Thymus (tissue), 11 donors: ENCODE measurements around the gene ZNF341. TPM values are rescaled to one million over a fixed set of nuclear protein-coding genes. Genes with fewer than 3 reads are reported as not detected.

Experiments used
- DNase-seq, 9 donors: peaks; one replicate each; pipeline ENCODE4 v3.0.0-alpha.2; 2013; ENCODE audit warnings: low spot score in 9 of 9, low read depth in 6 of 9, missing footprints in 1 of 9
- H3K27ac ChIP-seq, 2 donors: one replicate each; pipeline ENCODE4 v1.5.1; 2013; ENCODE audit warnings: control low read depth in 1 of 2, low read depth in 1 of 2, low read length in 1 of 2, mild to moderate bottlenecking in 1 of 2, moderate library complexity in 1 of 2
- H3K27me3 ChIP-seq, 2 donors: one replicate each; pipeline ENCODE4 v1.5.1; 2013; ENCODE audit warnings: low read length in 1 of 2; ENCODE audit not compliant: control insufficient read depth in 2 of 2, insufficient read depth in 1 of 2
- H3K36me3 ChIP-seq, 2 donors: one replicate each; pipeline ENCODE4 v1.5.1; 2013; ENCODE audit warnings: low read length in 1 of 2, mild to moderate bottlenecking in 1 of 2, moderate library complexity in 1 of 2; ENCODE audit not compliant: control insufficient read depth in 2 of 2, insufficient read depth in 2 of 2
- H3K4me1 ChIP-seq, 2 donors: one replicate each; pipeline ENCODE4 v1.5.1; 2013; ENCODE audit warnings: low read length in 2 of 2; ENCODE audit not compliant: control insufficient read depth in 2 of 2, insufficient read depth in 2 of 2
- H3K4me3 ChIP-seq, 2 donors: one replicate each; pipeline ENCODE4 v1.5.1; 2013; ENCODE audit warnings: low read length in 2 of 2, control low read depth in 1 of 2, mild to moderate bottlenecking in 1 of 2
- H3K9me3 ChIP-seq, 2 donors: one replicate each; pipeline ENCODE4 v1.5.1; 2013; ENCODE audit warnings: low read length in 1 of 2, mild to moderate bottlenecking in 1 of 2; ENCODE audit not compliant: control insufficient read depth in 2 of 2, insufficient read depth in 1 of 2
- WGBS: extraction: QIAGEN DNeasy Blood & Tissue Kit; methylation state at CpG from one replicate; pipeline ENCODE4 v1.1.7; 2013; 5-methylcytosine and 5-hydroxymethylcytosine counted together
- polyA plus RNA-seq: library from polyadenylated mRNA; stranded (reverse); fragments of 200-250 nt; gene quantifications from one replicate; pipeline ENCODE4 v1.2.3, GENCODE V29; 2013
- total RNA-seq: library from RNA; stranded (reverse); fragments of 120-200 nt; gene quantifications from one replicate; pipeline ENCODE4 v1.2.4, GENCODE V29; 2013
- donor health status: healthy.

The ZNF341 gene
- total and polyA plus RNA-seq, 2 donors: 1.6 to 4.7 TPM

DNA sequence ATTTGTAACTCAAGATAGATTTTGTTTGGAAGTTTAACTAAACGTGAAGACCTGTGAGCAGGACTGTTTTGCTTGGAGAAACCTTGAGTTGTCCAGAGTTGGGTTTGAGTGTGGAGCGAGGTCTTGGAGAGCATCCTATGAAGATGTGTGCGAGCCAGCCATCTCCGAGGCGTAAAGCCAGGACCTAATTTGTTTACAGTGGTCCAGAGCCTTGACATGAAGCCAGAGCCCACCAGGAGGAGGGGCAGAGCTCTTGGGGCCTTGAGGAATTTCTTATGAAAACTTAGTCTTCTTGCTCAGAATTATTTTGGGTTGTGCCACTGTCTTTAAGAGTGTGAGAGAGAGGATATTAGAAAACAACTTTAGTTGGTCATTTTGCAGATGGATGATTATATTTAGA, 85.6 kb downstream of the ZNF341 start:
- 99% methylated on average over 5 of the region's 5 CpGs for WGBS
- no peak for DNase-seq
- Histone ChIP-seq H3K4me3 (no peak overlapping the region), H3K27me3 (no peaks in the 10 kb centered on the region), H3K4me1 (peaks cover 27 to 35% of the 10 kb centered on the region in 2 donors), H3K9me3 (no peaks in the 10 kb centered on the region), H3K36me3 (peaks cover 0 to 11% of the 10 kb centered on the region in 2 donors), H3K27ac (no peak overlapping the region)

DNA sequence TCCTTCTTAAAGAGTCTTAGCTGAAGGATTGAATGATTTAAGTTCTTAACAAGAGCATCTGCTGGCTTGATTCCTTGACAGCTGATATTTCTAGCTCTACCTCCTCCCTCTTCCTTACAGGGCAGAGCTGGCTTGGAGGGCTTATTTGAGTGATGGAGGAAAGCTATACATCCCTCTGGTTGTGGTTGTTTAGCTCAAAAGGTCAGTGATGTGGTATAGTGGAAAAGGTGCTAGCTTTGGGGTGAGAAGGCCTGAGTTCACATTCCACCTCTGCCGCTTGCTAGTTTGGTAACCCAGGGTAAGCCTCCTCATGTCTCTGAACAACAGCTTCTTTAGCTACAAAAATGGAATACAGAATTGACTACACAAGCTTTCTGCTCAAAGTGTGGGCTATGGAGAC, 87.7 kb downstream of the ZNF341 start:
- DNase-seq: no peak
- no peak overlapping the region for H3K4me3 ChIP-seq
- H3K9me3 ChIP-seq: no peaks in the 10 kb centered on the region
- H3K27ac ChIP-seq: no peak overlapping the region
- H3K4me1 ChIP-seq: peaks cover 15 to 20% of the 10 kb centered on the region in 2 donors
- H3K27me3 ChIP-seq: no peaks in the 10 kb centered on the region
- 96% methylated on average over 1 of the region's 1 CpG for WGBS
- peaks cover 0 to 13% of the 10 kb centered on the region in 2 donors for H3K36me3 ChIP-seq

DNA sequence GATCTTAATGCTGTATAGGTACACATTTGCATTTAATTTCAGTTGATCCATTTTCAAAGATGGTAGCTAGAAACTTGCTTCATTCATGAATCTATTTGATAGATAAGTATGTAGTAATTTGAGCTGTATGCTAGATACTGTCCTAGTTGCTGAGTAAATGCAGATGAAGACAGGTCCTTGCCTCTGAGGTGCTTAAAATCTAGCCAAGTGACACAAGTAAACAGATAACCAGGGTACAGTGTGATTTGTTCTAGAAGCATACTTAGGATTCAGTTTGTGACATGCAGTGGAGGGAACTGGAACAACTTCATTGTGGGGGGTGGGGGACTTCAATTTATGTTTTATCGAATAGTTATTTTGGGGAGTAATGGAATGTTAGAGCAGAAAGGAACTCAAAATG, 88.6 kb downstream of the ZNF341 start:
- 92% methylated on average over 1 of the region's 1 CpG for WGBS
- peaks cover 12 to 17% of the 10 kb centered on the region in 2 donors for H3K4me1 ChIP-seq
- H3K27ac ChIP-seq: no peak overlapping the region
- no peak overlapping the region for H3K4me3 ChIP-seq
- H3K36me3 ChIP-seq: peaks cover 0 to 10% of the 10 kb centered on the region in 2 donors
- DNase-seq: no peak
- H3K9me3 ChIP-seq: no peaks in the 10 kb centered on the region
- H3K27me3 ChIP-seq: no peaks in the 10 kb centered on the region

DNA sequence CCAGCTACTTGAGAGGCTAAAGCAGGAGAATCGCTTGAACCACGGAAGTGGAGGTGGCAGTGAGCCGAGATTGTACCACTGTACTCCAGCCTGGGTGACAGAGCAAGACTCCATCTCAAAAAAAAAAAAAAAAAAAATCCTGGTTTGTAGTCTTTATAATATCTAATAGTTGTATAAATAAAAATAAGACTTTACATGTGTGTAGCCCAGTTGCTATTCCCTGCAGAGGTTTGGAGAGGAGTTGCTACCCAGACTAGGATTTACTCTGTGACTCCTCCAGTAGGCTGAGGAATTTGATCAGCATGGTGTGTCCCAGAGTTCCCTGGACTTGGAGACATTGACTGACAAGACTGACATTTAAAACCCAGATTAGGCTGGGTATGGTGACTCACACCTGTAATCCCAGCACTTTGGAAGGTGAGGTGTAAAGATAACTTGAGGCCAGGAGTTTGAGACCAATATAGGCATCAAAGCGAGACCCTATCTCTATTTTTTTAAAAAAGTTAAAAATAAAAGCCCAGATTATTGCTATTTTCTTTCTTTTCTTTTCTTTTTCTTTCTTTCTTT, 89.6 kb downstream of the ZNF341 start:
- Histone ChIP-seq H3K36me3 (peaks cover 0 to 5% of the 10 kb centered on the region in 2 donors), H3K4me1 (peaks cover 14 to 17% of the 10 kb centered on the region in 2 donors), H3K4me3 (no peak overlapping the region), H3K27ac (no peak overlapping the region), H3K9me3 (no peaks in the 10 kb centered on the region), H3K27me3 (no peaks in the 10 kb centered on the region)
- DNase-seq: no peak
- WGBS: 86% methylated on average over 4 of the region's 4 CpGs

DNA sequence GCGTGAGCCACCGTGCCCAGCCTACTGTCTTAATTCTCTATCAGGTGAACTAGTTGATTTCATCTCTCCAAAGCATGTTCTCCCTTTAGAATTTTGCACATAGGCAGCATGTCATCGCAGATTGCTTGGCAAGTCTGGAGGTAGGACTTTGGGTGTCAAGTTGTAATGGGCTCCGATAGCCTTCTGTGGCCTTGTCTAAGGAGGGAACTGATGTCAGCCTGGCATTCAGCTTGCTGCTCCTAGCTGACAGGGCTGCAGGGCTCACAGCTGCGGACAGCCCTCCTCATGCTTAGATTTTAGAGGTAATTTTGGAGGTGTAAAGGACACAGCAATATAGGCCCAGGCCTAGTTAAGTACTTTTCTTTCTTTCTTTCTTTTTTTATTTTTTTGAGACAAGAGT, 90.6 kb downstream of the ZNF341 start:
- Histone ChIP-seq H3K4me3 (no peak overlapping the region), H3K4me1 (peaks cover 25 to 26% of the 10 kb centered on the region in 2 donors), H3K27ac (no peak overlapping the region), H3K36me3 (peaks cover 0 to 5% of the 10 kb centered on the region in 2 donors), H3K27me3 (no peaks in the 10 kb centered on the region), H3K9me3 (no peaks in the 10 kb centered on the region)
- 98% methylated on average over 5 of the region's 5 CpGs for WGBS
- DNase-seq: no peak

DNA sequence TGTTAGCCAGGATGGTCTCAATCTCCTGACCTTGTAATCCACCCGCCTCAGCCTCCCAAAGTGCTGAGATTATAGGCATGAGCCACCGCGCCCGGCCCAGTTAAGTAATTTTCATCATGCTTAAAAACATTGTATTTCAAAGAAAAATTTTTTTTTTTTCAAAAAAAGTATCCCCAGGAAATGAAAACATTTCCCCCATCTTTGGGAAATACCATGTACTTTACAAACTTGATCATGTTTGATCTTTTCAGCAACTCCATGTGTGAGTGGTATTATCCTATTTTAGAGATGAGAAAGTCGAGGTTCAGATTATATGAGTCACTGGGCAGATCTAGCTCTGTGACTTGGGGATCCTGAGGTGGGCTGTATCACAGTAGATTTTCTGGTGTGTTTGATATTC, 91.2 kb downstream of the ZNF341 start:
- DNase-seq: no peak
- no peaks in the 10 kb centered on the region for H3K27me3 ChIP-seq
- H3K4me3 ChIP-seq: no peak overlapping the region
- H3K4me1 ChIP-seq: peaks cover 30 to 32% of the 10 kb centered on the region in 2 donors
- 98% methylated on average over 5 of the region's 5 CpGs for WGBS
- no peaks in the 10 kb centered on the region for H3K9me3 ChIP-seq
- H3K27ac ChIP-seq: no peak overlapping the region
- H3K36me3 ChIP-seq: peaks cover 0 to 5% of the 10 kb centered on the region in 2 donors

DNA sequence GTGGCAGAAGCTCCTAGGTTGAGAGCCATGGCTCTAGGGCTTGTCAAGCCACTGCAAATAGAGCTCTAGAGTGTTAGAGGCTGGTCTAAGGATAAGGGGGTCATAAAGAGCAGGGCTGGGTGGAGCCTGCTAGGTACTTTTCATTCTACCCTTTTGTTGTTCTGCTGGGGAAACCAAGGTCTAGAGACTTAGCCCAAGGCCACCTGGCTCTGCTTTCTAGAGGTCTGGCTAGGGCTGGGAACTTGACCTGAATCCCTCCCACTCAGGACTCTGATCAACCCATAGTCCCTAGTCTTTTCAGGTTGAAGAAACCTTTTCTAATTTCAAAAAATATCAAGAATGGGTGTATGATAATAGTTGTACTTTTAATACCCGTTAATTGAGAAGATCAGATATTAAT, 93.1 kb downstream of the ZNF341 start:
- WGBS: 98% methylated on average over 1 of the region's 1 CpG

DNA sequence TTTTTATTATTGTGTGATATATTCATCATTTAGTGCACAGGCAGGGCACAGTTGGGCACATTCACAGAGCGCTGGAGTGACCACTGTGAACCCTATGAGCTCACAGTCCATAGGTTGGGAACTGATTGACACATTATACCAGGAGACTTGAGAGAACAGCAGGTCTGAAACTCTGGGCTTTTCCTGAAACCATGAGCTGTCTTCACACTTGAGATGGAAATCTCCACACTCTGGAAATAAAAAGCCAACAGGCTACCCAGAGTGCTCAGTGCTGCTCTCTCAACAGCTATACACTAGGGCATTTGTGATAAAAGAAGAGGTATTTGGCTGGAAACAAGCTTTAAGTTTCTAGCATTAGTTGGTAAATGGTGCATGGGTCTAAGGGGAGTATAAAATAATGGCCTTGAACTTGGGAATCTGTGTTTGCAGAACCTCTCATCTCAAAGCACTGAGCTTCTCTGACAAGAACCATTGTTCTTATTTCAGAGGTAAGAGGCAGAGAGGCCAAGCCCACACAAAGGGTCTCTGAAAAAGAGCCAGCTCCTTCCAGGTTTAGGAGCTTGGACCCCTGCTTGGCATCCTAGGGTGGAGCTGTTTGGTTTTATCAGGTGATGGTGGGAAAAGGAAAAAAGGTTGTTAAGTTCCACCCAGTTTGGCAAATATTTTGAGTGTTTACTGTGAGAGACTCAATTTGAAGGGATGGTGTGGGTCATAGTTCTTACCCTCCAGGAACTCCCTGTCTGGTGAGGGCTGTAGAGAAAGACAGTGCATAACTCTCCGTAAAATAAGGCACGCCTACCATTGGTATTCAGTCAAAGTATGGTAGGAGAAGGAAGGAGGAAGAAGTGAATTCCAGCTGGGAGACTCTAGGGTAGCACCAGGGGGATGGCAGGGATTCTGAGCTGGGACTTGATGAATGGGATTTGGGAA, 93.8 kb downstream of the ZNF341 start:
- no peak for DNase-seq
- Histone ChIP-seq H3K4me1 (peaks cover 53 to 54% of the 10 kb centered on the region in 2 donors), H3K36me3 (peaks cover 0 to 5% of the 10 kb centered on the region in 2 donors), H3K27me3 (no peaks in the 10 kb centered on the region), H3K9me3 (no peaks in the 10 kb centered on the region), H3K27ac (no peak overlapping the region), H3K4me3 (no peak overlapping the region)
- WGBS: over 99% methylated on average over 3 of the region's 3 CpGs

More for the DNA sequence above, 93.1 kb downstream of the ZNF341 start:
- no peak for DNase-seq
- peaks cover 45 to 47% of the 10 kb centered on the region in 2 donors for H3K4me1 ChIP-seq
- H3K9me3 ChIP-seq: no peaks in the 10 kb centered on the region
- H3K36me3 ChIP-seq: peaks cover 0 to 5% of the 10 kb centered on the region in 2 donors
- no peaks in the 10 kb centered on the region for H3K27me3 ChIP-seq
- H3K4me3 ChIP-seq: no peak overlapping the region
- no peak overlapping the region for H3K27ac ChIP-seq

DNA sequence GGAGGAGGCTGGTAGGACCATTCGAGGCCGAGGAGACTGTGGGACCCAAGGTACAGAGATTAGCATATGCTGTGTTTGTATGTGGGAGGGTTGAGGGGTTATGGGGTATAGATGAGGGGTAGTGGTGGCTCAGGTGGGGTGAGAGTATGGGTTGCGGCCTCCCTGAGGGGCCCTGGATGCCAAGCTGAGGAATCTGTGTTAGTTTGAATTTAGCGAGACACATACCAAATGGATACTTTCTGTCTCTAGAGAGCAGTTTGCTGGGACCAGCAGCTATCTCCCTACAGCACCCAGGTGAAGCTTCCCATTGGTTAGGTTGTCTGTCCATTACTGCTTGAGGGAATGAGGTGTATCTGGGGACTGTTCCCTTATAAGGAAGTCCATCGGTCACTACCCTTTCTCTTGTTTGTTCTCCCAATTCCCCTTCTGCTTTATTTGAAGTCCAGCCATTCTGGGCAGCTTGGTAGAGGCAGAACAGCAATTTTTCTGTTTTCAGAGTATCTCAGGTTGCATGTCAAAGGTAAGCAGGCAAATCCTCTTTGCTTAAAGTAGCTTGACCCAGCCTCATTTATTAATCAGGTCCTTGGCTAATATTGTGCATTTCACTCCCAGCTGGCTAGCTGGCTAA, 94.6 kb downstream of the ZNF341 start:
- Histone ChIP-seq H3K36me3 (peaks cover 0 to 5% of the 10 kb centered on the region in 2 donors), H3K9me3 (no peaks in the 10 kb centered on the region), H3K27me3 (no peaks in the 10 kb centered on the region), H3K4me3 (no peak overlapping the region), H3K4me1 (peaks cover 55 to 60% of the 10 kb centered on the region in 2 donors), H3K27ac (peak overlapping the region; percentile 25 to 89)
- DNase-seq: no peak
- 96% methylated on average over 5 of the region's 5 CpGs for WGBS
